ENCODE measurements around the gene TH. TPM values are rescaled to one million over a fixed set of nuclear protein-coding genes. Genes with fewer than 3 reads are reported as not detected.

Gene TH
- total RNA-seq, 2 experiments from 2014 or later: not detected

DNA sequence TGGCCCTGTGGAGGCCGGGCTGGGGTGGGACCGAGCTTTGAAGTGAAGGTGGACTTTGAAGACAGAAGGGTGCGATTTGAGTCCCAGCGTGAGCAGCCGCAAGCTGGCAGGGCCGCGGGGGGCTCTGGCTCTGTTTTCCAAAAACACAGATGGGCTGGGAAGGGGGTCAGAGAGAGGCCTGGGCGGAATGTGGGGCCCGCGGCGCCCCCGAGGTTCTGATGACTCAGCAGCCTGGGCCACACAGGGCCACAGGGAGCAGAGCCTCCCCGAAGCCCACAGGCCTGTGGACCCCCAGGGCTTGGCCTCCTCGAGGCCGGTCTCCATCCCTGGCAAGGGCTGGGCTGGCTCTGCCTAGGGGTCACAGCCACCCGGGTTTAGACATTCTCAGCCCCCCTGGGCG, 16.7 kb downstream of the TH start:
- intact Hi-C loops (cut with micrococcal nuclease; ENCODE audit: unreplicated experiment): loop anchor here (5.0 to 10.0 kb wide), 2 partner anchors 463 to 500 kb away; no protein-coding TSS in a partner anchor

DNA sequence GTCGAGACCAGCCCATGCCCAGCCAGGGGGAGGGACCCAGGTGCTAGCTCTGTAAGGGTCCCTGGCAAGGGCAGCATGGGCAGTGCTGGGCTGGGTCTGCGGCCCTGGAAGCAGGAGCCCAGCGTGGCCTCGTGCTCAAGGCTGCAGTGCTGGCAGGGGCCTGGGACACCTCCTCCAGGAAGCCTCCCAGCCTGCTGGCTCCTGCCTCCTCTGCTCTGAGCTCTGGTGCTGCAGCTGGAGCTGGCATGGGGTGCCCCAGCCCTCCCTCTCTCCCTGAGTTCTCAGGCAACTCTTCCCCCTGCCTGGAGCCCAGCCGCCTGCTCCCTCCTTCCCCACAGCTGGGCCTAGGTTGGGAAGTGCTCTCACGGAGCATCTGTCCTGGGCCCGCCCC, 17.4 kb downstream of the TH start:
- no peak overlapping the region for H3K27ac ChIP-seq (ENCODE audit: low read depth, low read length, poor library complexity, severe bottlenecking)
- ChIA-PET CTCF (ENCODE audit: unreplicated experiment) (no interaction called here), POLR2A (no interaction called here)
- BruUV-seq (replicated peaks): no TSS peak
- TF ChIP-seq EZH2phosphoT487 (IDR thresholded peaks at IDR 0.05; ENCODE audit: borderline replicate concordance, low read depth, low read length): no peak
- TF ChIP-seq, protein P1, sequence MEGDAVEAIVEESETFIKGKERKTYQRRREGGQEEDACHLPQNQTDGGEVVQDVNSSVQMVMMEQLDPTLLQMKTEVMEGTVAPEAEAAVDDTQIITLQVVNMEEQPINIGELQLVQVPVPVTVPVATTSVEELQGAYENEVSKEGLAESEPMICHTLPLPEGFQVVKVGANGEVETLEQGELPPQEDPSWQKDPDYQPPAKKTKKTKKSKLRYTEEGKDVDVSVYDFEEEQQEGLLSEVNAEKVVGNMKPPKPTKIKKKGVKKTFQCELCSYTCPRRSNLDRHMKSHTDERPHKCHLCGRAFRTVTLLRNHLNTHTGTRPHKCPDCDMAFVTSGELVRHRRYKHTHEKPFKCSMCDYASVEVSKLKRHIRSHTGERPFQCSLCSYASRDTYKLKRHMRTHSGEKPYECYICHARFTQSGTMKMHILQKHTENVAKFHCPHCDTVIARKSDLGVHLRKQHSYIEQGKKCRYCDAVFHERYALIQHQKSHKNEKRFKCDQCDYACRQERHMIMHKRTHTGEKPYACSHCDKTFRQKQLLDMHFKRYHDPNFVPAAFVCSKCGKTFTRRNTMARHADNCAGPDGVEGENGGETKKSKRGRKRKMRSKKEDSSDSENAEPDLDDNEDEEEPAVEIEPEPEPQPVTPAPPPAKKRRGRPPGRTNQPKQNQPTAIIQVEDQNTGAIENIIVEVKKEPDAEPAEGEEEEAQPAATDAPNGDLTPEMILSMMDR (conservative IDR thresholded peaks at IDR 0.05; ENCODE audit: low read length): no peak
- no peak overlapping the region for H3K4me2 ChIP-seq (ENCODE audit: low read length)
- no peaks in the 10 kb centered on the region for H3K9me3 ChIP-seq (ENCODE audit: low read length)
- H3K4me3 ChIP-seq (ENCODE audit: low read depth, low read length, poor library complexity, severe bottlenecking): no peak overlapping the region
- no peaks in the 10 kb centered on the region for H4K20me1 ChIP-seq (ENCODE audit: insufficient read depth, low read length)
- H3K36me3 ChIP-seq (ENCODE audit: insufficient read depth, low read length): no peaks in the 10 kb centered on the region
- DNase-seq (ENCODE audit: low spot score): no peak
- H3K9me2 ChIP-seq (ENCODE audit: insufficient read depth, low read length): no peaks in the 10 kb centered on the region
- peaks cover 4% of the 10 kb centered on the region for H3K4me1 ChIP-seq (ENCODE audit: insufficient read depth, low read length, poor library complexity, severe bottlenecking)
- H3K79me2 ChIP-seq (ENCODE audit: insufficient read depth, low read depth, low read length): no peaks in the 10 kb centered on the region
- intact Hi-C loops (cut with micrococcal nuclease; ENCODE audit: unreplicated experiment): loop anchor here (5.0 to 10.0 kb wide), 2 partner anchors 462 to 499 kb away; no protein-coding TSS in a partner anchor
- H2AFZ ChIP-seq (ENCODE audit: low read length): no peak overlapping the region

More for the DNA sequence above, 16.7 kb downstream of the TH start:
- no peak for DNase-seq (ENCODE audit: low spot score)
- no peaks in the 10 kb centered on the region for H3K9me2 ChIP-seq (ENCODE audit: insufficient read depth, low read length)
- no peak overlapping the region for H3K4me3 ChIP-seq (ENCODE audit: low read depth, low read length, poor library complexity, severe bottlenecking)
- TF ChIP-seq, protein P1 (conservative IDR thresholded peaks at IDR 0.05; ENCODE audit: low read length): no peak
- no peak for TF ChIP-seq EZH2phosphoT487 (IDR thresholded peaks at IDR 0.05; ENCODE audit: borderline replicate concordance, low read depth, low read length)
- peaks cover 4% of the 10 kb centered on the region for H3K4me1 ChIP-seq (ENCODE audit: insufficient read depth, low read length, poor library complexity, severe bottlenecking)
- no peaks in the 10 kb centered on the region for H3K9me3 ChIP-seq (ENCODE audit: low read length)
- H3K79me2 ChIP-seq (ENCODE audit: insufficient read depth, low read depth, low read length): no peaks in the 10 kb centered on the region
- H2AFZ ChIP-seq (ENCODE audit: low read length): no peak overlapping the region
- H3K36me3 ChIP-seq (ENCODE audit: insufficient read depth, low read length): no peaks in the 10 kb centered on the region
- no TSS peak for BruUV-seq (replicated peaks)
- H3K27ac ChIP-seq (ENCODE audit: low read depth, low read length, poor library complexity, severe bottlenecking): no peak overlapping the region
- ChIA-PET POLR2A (no interaction called here), CTCF (ENCODE audit: unreplicated experiment) (no interaction called here)
- H3K4me2 ChIP-seq (ENCODE audit: low read length): no peak overlapping the region
- H4K20me1 ChIP-seq (ENCODE audit: insufficient read depth, low read length): no peaks in the 10 kb centered on the region

DNA sequence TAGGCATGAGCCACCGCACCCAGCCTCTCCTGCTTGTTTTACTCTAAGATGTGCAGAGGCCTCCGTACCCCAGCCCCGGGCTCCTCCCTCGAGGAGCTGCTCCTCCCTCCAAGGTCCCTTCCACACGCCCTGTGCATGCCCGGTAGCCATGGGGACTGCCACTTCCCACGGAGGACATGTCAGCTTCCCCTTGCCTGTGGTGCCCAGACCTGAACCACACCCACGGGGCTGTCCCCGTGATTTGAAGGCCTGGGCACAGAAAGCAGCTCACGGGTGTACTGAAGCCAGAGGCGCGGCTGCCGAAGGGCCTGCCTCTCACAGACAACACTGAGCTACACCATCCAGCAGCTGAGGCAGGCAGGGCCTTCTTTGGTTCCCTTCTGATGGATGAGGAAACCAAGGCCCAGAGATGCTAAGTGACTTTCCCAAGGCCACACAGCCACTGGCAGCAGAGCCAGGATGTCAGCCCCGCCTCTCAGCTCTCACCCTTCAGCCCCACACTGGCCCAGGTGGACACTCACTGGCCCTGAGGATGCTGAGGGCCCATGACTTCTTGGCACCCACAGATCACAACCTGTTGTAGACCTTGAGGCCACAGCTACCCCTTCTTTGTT, 17.9 kb downstream of the TH start:
- POLR2A ChIA-PET: no interaction called here
- H3K79me2 ChIP-seq (ENCODE audit: insufficient read depth, low read depth, low read length): no peaks in the 10 kb centered on the region
- H3K9me3 ChIP-seq (ENCODE audit: low read length): no peaks in the 10 kb centered on the region
- H3K9me2 ChIP-seq (ENCODE audit: insufficient read depth, low read length): no peaks in the 10 kb centered on the region
- H4K20me1 ChIP-seq (ENCODE audit: insufficient read depth, low read length): no peaks in the 10 kb centered on the region
- no peak overlapping the region for H3K27ac ChIP-seq (ENCODE audit: low read depth, low read length, poor library complexity, severe bottlenecking)
- H2AFZ ChIP-seq (ENCODE audit: low read length): no peak overlapping the region
- CTCF ChIA-PET (ENCODE audit: unreplicated experiment): no interaction called here
- TF ChIP-seq, protein P1 (conservative IDR thresholded peaks at IDR 0.05; ENCODE audit: low read length): no peak
- TF ChIP-seq EZH2phosphoT487 (IDR thresholded peaks at IDR 0.05; ENCODE audit: borderline replicate concordance, low read depth, low read length): no peak
- no peaks in the 10 kb centered on the region for H3K36me3 ChIP-seq (ENCODE audit: insufficient read depth, low read length)
- intact Hi-C loops (cut with micrococcal nuclease; ENCODE audit: unreplicated experiment): loop anchor here (5.0 to 10.0 kb wide), 2 partner anchors 461 to 499 kb away; no protein-coding TSS in a partner anchor
- BruUV-seq (replicated peaks): no TSS peak
- H3K4me2 ChIP-seq (ENCODE audit: low read length): no peak overlapping the region
- peaks cover 4% of the 10 kb centered on the region for H3K4me1 ChIP-seq (ENCODE audit: insufficient read depth, low read length, poor library complexity, severe bottlenecking)
- no peak for DNase-seq (ENCODE audit: low spot score)
- H3K4me3 ChIP-seq (ENCODE audit: low read depth, low read length, poor library complexity, severe bottlenecking): no peak overlapping the region

All from OCI-LY7 (cell line).